ENCODE measurements around the gene TTC23.
A peak's percentile ranks its signal among the peaks of the same experiment; 100 is the strongest.

The TTC23 gene

GRCh38 chr15:99273801-99274200, 24.4 kb upstream of the TTC23 start:
- no peaks in the 10 kb centered on the region for H3K9me3 ChIP-seq (ENCODE audit: control insufficient read depth in 1 of 2, low read length in 2 of 2)
- no peak overlapping the region for H3K27ac ChIP-seq (ENCODE audit: low read length)
- no peaks in the 10 kb centered on the region for H3K36me3 ChIP-seq (ENCODE audit: control insufficient read depth in 1 of 2, insufficient read depth in 2 of 2, low read length in 2 of 2)
- no peaks in the 10 kb centered on the region for H3K4me1 ChIP-seq (ENCODE audit: control insufficient read depth in 1 of 2, insufficient read depth in 2 of 2, low read length in 2 of 2)
- no peaks in the 10 kb centered on the region for H3K27me3 ChIP-seq (ENCODE audit: low read depth, low read length)
- H3K4me3 ChIP-seq (ENCODE audit: low read depth in 1 of 2, low read length in 2 of 2), result no peak overlapping the region

GRCh38 chr15:99268431-99268830, 19.1 kb upstream of the TTC23 start:
- H3K27ac ChIP-seq (ENCODE audit: low read length), result no peak overlapping the region
- no peaks in the 10 kb centered on the region for H3K27me3 ChIP-seq (ENCODE audit: low read depth, low read length)
- no peaks in the 10 kb centered on the region for H3K9me3 ChIP-seq (ENCODE audit: control insufficient read depth in 1 of 2, low read length in 2 of 2)
- no peak overlapping the region for H3K4me3 ChIP-seq (ENCODE audit: low read depth in 1 of 2, low read length in 2 of 2)
- no peaks in the 10 kb centered on the region for H3K36me3 ChIP-seq (ENCODE audit: control insufficient read depth in 1 of 2, insufficient read depth in 2 of 2, low read length in 2 of 2)
- no peaks in the 10 kb centered on the region for H3K4me1 ChIP-seq (ENCODE audit: control insufficient read depth in 1 of 2, insufficient read depth in 2 of 2, low read length in 2 of 2)

- Histone ChIP-seq H3K36me3 (ENCODE audit: control insufficient read depth in 1 of 2, insufficient read depth in 2 of 2, low read length in 2 of 2) (no peaks in the 10 kb centered on the region), H3K9me3 (ENCODE audit: control insufficient read depth in 1 of 2, low read length in 2 of 2) (no peaks in the 10 kb centered on the region), H3K4me1 (ENCODE audit: control insufficient read depth in 1 of 2, insufficient read depth in 2 of 2, low read length in 2 of 2) (no peaks in the 10 kb centered on the region), H3K4me3 (ENCODE audit: low read depth in 1 of 2, low read length in 2 of 2) (no peak overlapping the region), H3K27me3 (ENCODE audit: low read depth, low read length) (no peaks in the 10 kb centered on the region), H3K27ac (ENCODE audit: low read length) (no peak overlapping the region)
Measured at GRCh38 chr15:99267957-99268356, 18.6 kb upstream of the TTC23 start.

GRCh38 chr15:99265541-99266070, 16.2 kb upstream of the TTC23 start:
- H3K27ac ChIP-seq (ENCODE audit: low read length), result no peak overlapping the region
- no peaks in the 10 kb centered on the region for H3K36me3 ChIP-seq (ENCODE audit: control insufficient read depth in 1 of 2, insufficient read depth in 2 of 2, low read length in 2 of 2)
- H3K4me3 ChIP-seq (ENCODE audit: low read depth in 1 of 2, low read length in 2 of 2), result no peak overlapping the region
- H3K9me3 ChIP-seq (ENCODE audit: control insufficient read depth in 1 of 2, low read length in 2 of 2), result no peaks in the 10 kb centered on the region
- H3K27me3 ChIP-seq (ENCODE audit: low read depth, low read length), result no peaks in the 10 kb centered on the region
- no peaks in the 10 kb centered on the region for H3K4me1 ChIP-seq (ENCODE audit: control insufficient read depth in 1 of 2, insufficient read depth in 2 of 2, low read length in 2 of 2)

GRCh38 chr15:99264125-99264524, 14.7 kb upstream of the TTC23 start:
- H3K27ac ChIP-seq (ENCODE audit: low read length), result no peak overlapping the region
- no peaks in the 10 kb centered on the region for H3K27me3 ChIP-seq (ENCODE audit: low read depth, low read length)
- no peak overlapping the region for H3K4me3 ChIP-seq (ENCODE audit: low read depth in 1 of 2, low read length in 2 of 2)
- no peaks in the 10 kb centered on the region for H3K9me3 ChIP-seq (ENCODE audit: control insufficient read depth in 1 of 2, low read length in 2 of 2)
- no peaks in the 10 kb centered on the region for H3K4me1 ChIP-seq (ENCODE audit: control insufficient read depth in 1 of 2, insufficient read depth in 2 of 2, low read length in 2 of 2)
- no peaks in the 10 kb centered on the region for H3K36me3 ChIP-seq (ENCODE audit: control insufficient read depth in 1 of 2, insufficient read depth in 2 of 2, low read length in 2 of 2)

- Histone ChIP-seq H3K27me3 (ENCODE audit: low read depth, low read length) (no peaks in the 10 kb centered on the region), H3K4me1 (ENCODE audit: control insufficient read depth in 1 of 2, insufficient read depth in 2 of 2, low read length in 2 of 2) (peaks cover 0 to 13% of the 10 kb centered on the region in 2 donors), H3K27ac (ENCODE audit: low read length) (no peak overlapping the region), H3K9me3 (ENCODE audit: control insufficient read depth in 1 of 2, low read length in 2 of 2) (no peaks in the 10 kb centered on the region), H3K36me3 (ENCODE audit: control insufficient read depth in 1 of 2, insufficient read depth in 2 of 2, low read length in 2 of 2) (peaks cover 0 to 11% of the 10 kb centered on the region in 2 donors), H3K4me3 (ENCODE audit: low read depth in 1 of 2, low read length in 2 of 2) (no peak overlapping the region)
Measured at GRCh38 chr15:99257107-99257750, 7.8 kb upstream of the TTC23 start.

- Histone ChIP-seq H3K9me3 (ENCODE audit: control insufficient read depth in 1 of 2, low read length in 2 of 2) (no peaks in the 10 kb centered on the region), H3K27ac (ENCODE audit: low read length) (no peak overlapping the region), H3K27me3 (ENCODE audit: low read depth, low read length) (no peaks in the 10 kb centered on the region), H3K4me3 (ENCODE audit: low read depth in 1 of 2, low read length in 2 of 2) (no peak overlapping the region), H3K36me3 (ENCODE audit: control insufficient read depth in 1 of 2, insufficient read depth in 2 of 2, low read length in 2 of 2) (peaks cover 0 to 11% of the 10 kb centered on the region in 2 donors), H3K4me1 (ENCODE audit: control insufficient read depth in 1 of 2, insufficient read depth in 2 of 2, low read length in 2 of 2) (peaks cover 0 to 18% of the 10 kb centered on the region in 2 donors)
Measured at GRCh38 chr15:99253381-99254090, 4.2 kb upstream of the TTC23 start.

- Histone ChIP-seq H3K36me3 (ENCODE audit: control insufficient read depth in 1 of 2, insufficient read depth in 2 of 2, low read length in 2 of 2) (peaks cover 0 to 6% of the 10 kb centered on the region in 2 donors), H3K27me3 (ENCODE audit: low read depth, low read length) (no peaks in the 10 kb centered on the region), H3K9me3 (ENCODE audit: control insufficient read depth in 1 of 2, low read length in 2 of 2) (no peaks in the 10 kb centered on the region), H3K27ac (ENCODE audit: low read length) (no peak overlapping the region), H3K4me1 (ENCODE audit: control insufficient read depth in 1 of 2, insufficient read depth in 2 of 2, low read length in 2 of 2) (peaks cover 0 to 29% of the 10 kb centered on the region in 2 donors), H3K4me3 (ENCODE audit: low read depth in 1 of 2, low read length in 2 of 2) (peak overlapping the region; percentile 86)
Measured at GRCh38 chr15:99252326-99252725, 2.9 kb upstream of the TTC23 start.

GRCh38 chr15:99250857-99251841, 1.8 kb upstream of the TTC23 start, which contains the start of gene LRRC28:
LRRC28 (plus strand) TSS chr15:99251481; CDS start chr15:99255958, 4,477 bp downstream.
- Histone ChIP-seq H3K36me3 (ENCODE audit: control insufficient read depth in 1 of 2, insufficient read depth in 2 of 2, low read length in 2 of 2) (peaks cover 0 to 3% of the 10 kb centered on the region in 2 donors), H3K27ac (ENCODE audit: low read length) (peak within 1 kb of the TSS; percentile 99), H3K4me3 (ENCODE audit: low read depth in 1 of 2, low read length in 2 of 2) (peak within 1 kb of the TSS; percentile 86 to 97), H3K27me3 (ENCODE audit: low read depth, low read length) (no peaks in the 10 kb centered on the region), H3K9me3 (ENCODE audit: control insufficient read depth in 1 of 2, low read length in 2 of 2) (no peaks in the 10 kb centered on the region), H3K4me1 (ENCODE audit: control insufficient read depth in 1 of 2, insufficient read depth in 2 of 2, low read length in 2 of 2) (peaks cover 0 to 29% of the 10 kb centered on the region in 2 donors)

- Histone ChIP-seq H3K9me3 (ENCODE audit: control insufficient read depth in 1 of 2, low read length in 2 of 2) (no peaks in the 10 kb centered on the region), H3K4me1 (ENCODE audit: control insufficient read depth in 1 of 2, insufficient read depth in 2 of 2, low read length in 2 of 2) (peaks cover 0 to 29% of the 10 kb centered on the region in 2 donors), H3K27me3 (ENCODE audit: low read depth, low read length) (no peaks in the 10 kb centered on the region), H3K4me3 (ENCODE audit: low read depth in 1 of 2, low read length in 2 of 2) (peak overlapping the region; percentile 86 to 97), H3K36me3 (ENCODE audit: control insufficient read depth in 1 of 2, insufficient read depth in 2 of 2, low read length in 2 of 2) (no peaks in the 10 kb centered on the region), H3K27ac (ENCODE audit: low read length) (peak overlapping the region; percentile 99)
Measured at GRCh38 chr15:99250494-99250856, 1.1 kb upstream of the TTC23 start.

GRCh38 chr15:99250001-99250400, 620 bp upstream of the TTC23 start:
- peak overlapping the region; percentile 99 for H3K27ac ChIP-seq (ENCODE audit: low read length)
- no peaks in the 10 kb centered on the region for H3K27me3 ChIP-seq (ENCODE audit: low read depth, low read length)
- peaks cover 0 to 29% of the 10 kb centered on the region in 2 donors for H3K4me1 ChIP-seq (ENCODE audit: control insufficient read depth in 1 of 2, insufficient read depth in 2 of 2, low read length in 2 of 2)
- no peaks in the 10 kb centered on the region for H3K36me3 ChIP-seq (ENCODE audit: control insufficient read depth in 1 of 2, insufficient read depth in 2 of 2, low read length in 2 of 2)
- H3K4me3 ChIP-seq (ENCODE audit: low read depth in 1 of 2, low read length in 2 of 2), result peak overlapping the region; percentile 70 to 97
- H3K9me3 ChIP-seq (ENCODE audit: control insufficient read depth in 1 of 2, low read length in 2 of 2), result no peaks in the 10 kb centered on the region
